HL-60 (cell line): ENCODE data around the gene KCMF1.

Source experiments
- CTCF ChIP-seq: IDR thresholded peaks from one replicate; pipeline ENCODE4 v1.5.1; 2011; ENCODE audit warnings: low read length, control low read depth, inconsistent platforms; ENCODE audit not compliant: insufficient read depth
- GABPA ChIP-seq: IDR thresholded peaks from 2 replicates; pipeline ENCODE4 v1.6.1; 2012; ENCODE audit warnings: low read depth
- POLR2AphosphoS5 ChIP-seq: IDR thresholded peaks from 2 replicates; pipeline ENCODE4 v1.6.1; 2012; ENCODE audit warnings: low read depth
- REST ChIP-seq: IDR thresholded peaks from 2 replicates; pipeline ENCODE4 v1.6.1; 2012; ENCODE audit warnings: low read depth; ENCODE audit not compliant: insufficient replicate concordance
- SPI1 ChIP-seq: IDR thresholded peaks from 2 replicates; pipeline ENCODE4 v1.6.1; 2012; ENCODE audit warnings: low read depth, mild to moderate bottlenecking, borderline replicate concordance

DNA sequence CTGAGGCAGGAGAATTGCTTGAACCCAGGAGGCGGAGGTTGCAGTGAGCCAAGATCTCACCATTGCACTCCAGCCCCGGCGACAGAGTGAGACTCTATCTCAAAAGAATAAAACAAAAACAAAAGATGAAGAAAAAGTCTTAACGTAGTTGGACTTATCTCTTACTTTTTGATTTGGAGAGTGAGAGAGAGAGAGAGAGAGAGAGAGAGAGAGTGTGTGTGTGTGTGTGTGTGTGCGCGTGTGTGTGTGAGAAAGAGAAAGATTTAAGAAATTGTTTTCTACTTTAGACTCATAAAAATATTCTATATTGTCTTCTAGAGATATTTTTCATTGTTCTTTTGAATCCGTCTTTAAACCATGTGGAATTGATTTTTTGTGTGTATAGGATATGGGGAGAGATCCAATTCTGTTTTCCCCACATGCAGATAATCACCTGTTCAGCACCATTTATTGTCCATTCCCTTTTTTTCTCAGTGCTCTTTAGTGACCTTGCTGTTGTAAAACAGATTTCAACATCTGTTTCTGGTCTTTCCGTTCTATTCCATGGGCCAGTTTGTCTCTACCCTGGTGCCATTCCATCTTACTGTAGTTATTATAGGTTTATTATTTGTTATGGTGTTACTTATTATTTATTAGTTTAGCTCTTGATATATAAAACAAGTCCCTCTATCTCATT is 53.5 kb downstream of the KCMF1 start:
- TF ChIP-seq CTCF, result no peak
- no peak for TF ChIP-seq POLR2AphosphoS5
- TF ChIP-seq REST, result no peak
- TF ChIP-seq GABPA, result no peak
- no peak for TF ChIP-seq SPI1
